ENCODE measurements around the gene PAXIP1. TPM values are rescaled to one million over a fixed set of nuclear protein-coding genes. Genes with fewer than 3 reads are reported as not detected.

PAXIP1 gene
- total RNA-seq, 1 experiment from 2014 or later: 18.8 TPM

DNA sequence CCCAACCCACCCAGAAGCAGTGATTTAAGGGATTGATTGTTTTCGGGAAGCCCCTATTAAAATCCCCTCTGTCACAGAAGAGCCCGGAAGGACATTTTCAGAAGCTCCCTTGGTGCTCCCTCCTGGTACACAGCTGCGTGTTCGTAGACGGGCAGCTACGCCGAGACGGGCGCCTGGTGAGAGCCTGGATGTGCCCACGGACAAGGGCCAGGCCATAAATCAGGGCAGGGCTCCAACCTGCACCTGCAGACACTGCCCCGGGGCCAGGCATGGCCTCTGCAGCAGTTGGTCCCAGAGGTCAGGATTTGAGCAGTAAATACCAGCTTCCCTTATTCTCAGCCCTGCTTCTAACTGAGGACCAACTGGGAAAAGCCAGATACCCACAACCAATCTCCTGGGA is 106.8 kb downstream of the PAXIP1 start:
- TF ChIP-seq, protein P1, sequence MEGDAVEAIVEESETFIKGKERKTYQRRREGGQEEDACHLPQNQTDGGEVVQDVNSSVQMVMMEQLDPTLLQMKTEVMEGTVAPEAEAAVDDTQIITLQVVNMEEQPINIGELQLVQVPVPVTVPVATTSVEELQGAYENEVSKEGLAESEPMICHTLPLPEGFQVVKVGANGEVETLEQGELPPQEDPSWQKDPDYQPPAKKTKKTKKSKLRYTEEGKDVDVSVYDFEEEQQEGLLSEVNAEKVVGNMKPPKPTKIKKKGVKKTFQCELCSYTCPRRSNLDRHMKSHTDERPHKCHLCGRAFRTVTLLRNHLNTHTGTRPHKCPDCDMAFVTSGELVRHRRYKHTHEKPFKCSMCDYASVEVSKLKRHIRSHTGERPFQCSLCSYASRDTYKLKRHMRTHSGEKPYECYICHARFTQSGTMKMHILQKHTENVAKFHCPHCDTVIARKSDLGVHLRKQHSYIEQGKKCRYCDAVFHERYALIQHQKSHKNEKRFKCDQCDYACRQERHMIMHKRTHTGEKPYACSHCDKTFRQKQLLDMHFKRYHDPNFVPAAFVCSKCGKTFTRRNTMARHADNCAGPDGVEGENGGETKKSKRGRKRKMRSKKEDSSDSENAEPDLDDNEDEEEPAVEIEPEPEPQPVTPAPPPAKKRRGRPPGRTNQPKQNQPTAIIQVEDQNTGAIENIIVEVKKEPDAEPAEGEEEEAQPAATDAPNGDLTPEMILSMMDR (conservative IDR thresholded peaks at IDR 0.05): no peak
- TF ChIP-seq EZH2 (IDR thresholded peaks at IDR 0.05; ENCODE audit: low read depth): no peak
- Histone ChIP-seq H3K4me1 (replicated peaks; ENCODE audit: insufficient read depth) (no peaks in the 10 kb centered on the region), H3K4me3 (no peak overlapping the region), H3K27ac (no peak overlapping the region), H4K20me1 (ENCODE audit: insufficient read depth) (no peaks in the 10 kb centered on the region), H2AFZ (no peak overlapping the region), H3K36me3 (ENCODE audit: low read depth) (no peaks in the 10 kb centered on the region), H3K4me2 (no peak overlapping the region), H3F3A (ENCODE audit: insufficient read depth, low read depth) (no peaks in the 10 kb centered on the region), H3K27me3 (ENCODE audit: insufficient read depth, low read depth) (peaks cover 99% of the 10 kb centered on the region), H3K79me2 (ENCODE audit: low read depth) (no peaks in the 10 kb centered on the region), H3K9me2 (ENCODE audit: insufficient read depth) (no peaks in the 10 kb centered on the region), H3K9me3 (ENCODE audit: insufficient read depth, low read depth) (no peaks in the 10 kb centered on the region)
- intact Hi-C loops (cut with micrococcal nuclease; ENCODE audit: unreplicated experiment): no loop called here
- DNase-seq: no peak
- POLR2A ChIA-PET (ENCODE audit: unreplicated experiment): no interaction called here
- CTCF ChIA-PET: no interaction called here
- no TSS peak for BruUV-seq (replicated peaks)

Other genes with a start within 250 kb of the PAXIP1 start
- gene HTR5A, start 67.2 kb upstream of the PAXIP1 start, total RNA-seq (2021): not detected in 2 replicates